Kidney (tissue), 14 donors: ENCODE data around the gene PDE4D. TPM values are rescaled to one million over a fixed set of nuclear protein-coding genes. Genes with fewer than 3 reads are reported as not detected.

ENCODE experiments used
- DNase-seq, 5 donors: peaks; one replicate each; pipeline ENCODE4 v3.0.0-alpha.2; 2013 to 2020
- FAIRE-seq: peaks from 2 replicates; lab custom pipeline; 2012; peaks lifted over from hg19 to GRCh38; lab: Jason Lieb, UNC
- H3K27ac ChIP-seq, 2 donors: one replicate each; pipeline ENCODE4 v1.7.0; 2013; ENCODE audit warnings: low read depth in 2 of 2, low read length in 2 of 2, inconsistent platforms in 1 of 2
- H3K27me3 ChIP-seq: one replicate; pipeline ENCODE4 v1.7.1; 2013; ENCODE audit warnings: low read length, inconsistent platforms; ENCODE audit not compliant: control insufficient read depth, insufficient read depth
- H3K36me3 ChIP-seq, 3 donors: one replicate each; pipeline versions ENCODE4 v1.7.0 to v1.7.1; 2013; ENCODE audit warnings: low read length in 3 of 3, control low read depth in 1 of 3, inconsistent platforms in 1 of 3; ENCODE audit not compliant: insufficient read depth in 3 of 3, control insufficient read depth in 2 of 3
- H3K4me1 ChIP-seq, 3 donors: one replicate each; pipeline versions ENCODE4 v1.7.0 to v1.7.1; 2013; ENCODE audit warnings: low read length in 3 of 3, inconsistent platforms in 1 of 3, low read depth in 1 of 3; ENCODE audit not compliant: control insufficient read depth in 2 of 3, insufficient read depth in 2 of 3
- H3K4me3 ChIP-seq, 3 donors: one replicate each; pipeline versions ENCODE4 v1.7.0 to v1.8.1; 2013; ENCODE audit warnings: low read length in 3 of 3, control low read depth in 1 of 3, inconsistent platforms in 1 of 3
- H3K9ac ChIP-seq, 3 donors: one replicate each; pipeline versions ENCODE4 v1.7.0 to v1.7.1; 2013; ENCODE audit warnings: low read length in 3 of 3, control low read depth in 1 of 3, inconsistent platforms in 1 of 3
- H3K9me3 ChIP-seq, 3 donors: one replicate each; pipeline versions ENCODE4 v1.7.0 to v1.7.1; 2013; ENCODE audit warnings: low read length in 3 of 3, control low read depth in 1 of 3, inconsistent platforms in 1 of 3; ENCODE audit not compliant: control insufficient read depth in 2 of 3, insufficient read depth in 1 of 3
- intact Hi-C: fragments of 100-400 bp; cut with DNase I; formaldehyde crosslinking; loops from one replicate; pipeline ENCODE4 v1.11.1; 2022
- polyA plus RNA-seq: library from polyadenylated mRNA; stranded (reverse); fragments of 350-450 nt; fragmentation: Illumina TruSeq; extraction: RNeasy Lipid Tissue Mini Kit (QIAGEN cat#74804); gene quantifications from one replicate; pipeline ENCODE4 v1.2.3, GENCODE V29; 2014; ENCODE audit warnings: low read depth, low replicate concordance; ENCODE audit not compliant: insufficient read depth
- total RNA-seq: library from RNA; stranded (reverse); fragmentation: NEBNext Ultra II Directional; extraction: Animal tissue kit (Norgen Biotek cat#: 25700); gene quantifications from one replicate; pipeline ENCODE4 v1.2.1, GENCODE V29; 2021
- TF ChIP-seq, protein P1 (sequence below): IDR thresholded peaks from 3 replicates; pipeline ENCODE4 v1.5.1; 2012; ENCODE audit warnings: mild to moderate bottlenecking, moderate library complexity, borderline replicate concordance; ENCODE audit not compliant: insufficient read depth; ENCODE audit errors: extremely low read depth
- donor health status: control.
- donor health status: control.
- donor health status: control.
- donor health status: control.
- donor health status: control.
- donor health status: DM: yes; HTN: yes; CAD: no.
- donor health status: Normal renal cell carcinoma (clear cell type).

PDE4D gene
- total and polyA plus RNA-seq, 2 donors from 2014 or later: 9.2 to 78.9 TPM

DNA sequence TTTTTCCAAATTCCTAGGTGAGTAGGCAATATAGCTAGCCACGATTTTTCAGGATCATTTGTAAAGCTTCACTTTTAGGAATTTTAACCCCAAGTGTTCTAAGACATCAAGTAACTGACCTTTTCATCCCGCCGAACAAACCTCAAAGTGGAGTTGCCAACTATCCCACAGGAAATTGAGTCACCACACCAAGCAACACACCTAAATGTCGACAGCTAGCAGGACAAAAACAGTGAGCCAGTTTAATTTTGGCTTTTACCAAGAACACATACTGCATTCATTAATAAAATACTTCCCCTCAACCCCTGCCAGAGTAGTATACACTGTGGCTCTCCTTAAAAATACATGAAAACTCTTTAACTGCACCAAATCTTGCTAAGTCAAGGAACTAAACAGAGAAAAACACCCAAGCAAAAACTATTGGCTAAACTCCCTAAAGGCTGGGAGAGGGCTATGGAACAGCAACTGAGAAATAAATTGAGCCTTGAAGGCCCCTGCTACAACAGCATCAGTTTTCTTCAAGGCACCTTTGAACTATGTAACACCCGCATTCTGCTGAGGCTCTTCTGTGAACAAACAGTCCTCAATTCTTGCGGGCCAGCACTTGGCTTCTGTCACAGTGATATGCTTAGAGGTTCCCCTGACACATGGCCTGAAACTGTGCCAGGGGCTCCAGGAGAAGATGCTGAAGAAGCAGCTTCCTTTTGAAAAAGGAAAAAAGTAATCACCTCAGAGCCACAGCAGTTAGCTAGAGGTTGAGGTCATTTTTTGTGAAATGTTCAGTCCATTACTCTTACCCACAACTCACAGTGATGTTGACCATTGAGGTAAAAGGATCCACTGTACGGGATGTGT lies 851.1 kb downstream of the PDE4D start:
- H3K27ac ChIP-seq: no peak overlapping the region
- no peak overlapping the region for H3K9ac ChIP-seq
- TF ChIP-seq, protein P1, sequence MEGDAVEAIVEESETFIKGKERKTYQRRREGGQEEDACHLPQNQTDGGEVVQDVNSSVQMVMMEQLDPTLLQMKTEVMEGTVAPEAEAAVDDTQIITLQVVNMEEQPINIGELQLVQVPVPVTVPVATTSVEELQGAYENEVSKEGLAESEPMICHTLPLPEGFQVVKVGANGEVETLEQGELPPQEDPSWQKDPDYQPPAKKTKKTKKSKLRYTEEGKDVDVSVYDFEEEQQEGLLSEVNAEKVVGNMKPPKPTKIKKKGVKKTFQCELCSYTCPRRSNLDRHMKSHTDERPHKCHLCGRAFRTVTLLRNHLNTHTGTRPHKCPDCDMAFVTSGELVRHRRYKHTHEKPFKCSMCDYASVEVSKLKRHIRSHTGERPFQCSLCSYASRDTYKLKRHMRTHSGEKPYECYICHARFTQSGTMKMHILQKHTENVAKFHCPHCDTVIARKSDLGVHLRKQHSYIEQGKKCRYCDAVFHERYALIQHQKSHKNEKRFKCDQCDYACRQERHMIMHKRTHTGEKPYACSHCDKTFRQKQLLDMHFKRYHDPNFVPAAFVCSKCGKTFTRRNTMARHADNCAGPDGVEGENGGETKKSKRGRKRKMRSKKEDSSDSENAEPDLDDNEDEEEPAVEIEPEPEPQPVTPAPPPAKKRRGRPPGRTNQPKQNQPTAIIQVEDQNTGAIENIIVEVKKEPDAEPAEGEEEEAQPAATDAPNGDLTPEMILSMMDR: no peak
- no peak for DNase-seq
- H3K27me3 ChIP-seq: no peaks in the 10 kb centered on the region
- H3K36me3 ChIP-seq: no peaks in the 10 kb centered on the region
- H3K9me3 ChIP-seq: no peaks in the 10 kb centered on the region
- intact Hi-C loops: no loop called here
- no peak for FAIRE-seq
- no peak overlapping the region for H3K4me3 ChIP-seq
- no peaks in the 10 kb centered on the region for H3K4me1 ChIP-seq

DNA sequence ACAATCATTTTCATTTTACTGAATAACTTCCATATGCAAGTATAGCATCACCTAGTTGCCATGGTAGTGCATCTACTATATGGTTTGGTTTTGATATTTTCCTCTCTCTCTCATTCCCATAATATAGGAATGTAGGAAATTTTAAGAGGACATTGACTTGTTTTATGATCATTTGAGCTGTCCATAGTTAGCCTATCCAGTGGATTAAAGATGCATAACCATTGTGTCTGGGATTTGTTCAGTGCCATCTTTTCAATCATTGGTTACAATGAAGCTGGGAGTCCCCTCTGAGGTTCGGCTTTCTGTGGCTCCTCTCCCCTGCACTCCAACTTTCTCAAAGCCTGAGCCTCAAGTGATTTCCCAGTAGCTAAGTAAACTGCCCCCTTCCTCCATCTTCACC lies 852.2 kb downstream of the PDE4D start:
- H3K4me1 ChIP-seq: no peaks in the 10 kb centered on the region
- H3K4me3 ChIP-seq: no peak overlapping the region
- H3K36me3 ChIP-seq: no peaks in the 10 kb centered on the region
- DNase-seq (no peak), FAIRE-seq (no peak)
- TF ChIP-seq, protein P1: no peak
- H3K27ac ChIP-seq: no peak overlapping the region
- intact Hi-C loops: no loop called here
- no peaks in the 10 kb centered on the region for H3K27me3 ChIP-seq
- H3K9me3 ChIP-seq: no peaks in the 10 kb centered on the region
- no peak overlapping the region for H3K9ac ChIP-seq

DNA sequence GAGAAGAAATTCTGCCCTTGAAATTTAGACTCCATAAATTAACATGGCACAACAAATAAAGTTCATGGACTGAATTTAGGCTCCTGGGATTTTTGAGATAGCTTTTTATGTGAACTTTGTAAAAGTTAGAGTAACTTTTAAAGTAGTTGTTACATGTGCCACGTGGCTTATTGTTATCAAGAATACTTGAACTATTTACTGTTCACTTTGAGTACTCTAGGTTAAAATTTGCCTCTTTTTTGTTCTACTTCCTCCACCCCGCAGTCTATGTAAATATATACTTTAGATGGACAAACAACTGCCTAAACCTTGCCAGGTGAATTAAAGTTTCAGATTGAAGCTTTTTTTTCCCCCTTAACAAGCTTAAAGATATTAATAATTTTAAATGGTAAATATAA lies 852.7 kb downstream of the PDE4D start:
- FAIRE-seq (no peak), DNase-seq (no peak)
- no peak overlapping the region for H3K27ac ChIP-seq
- TF ChIP-seq, protein P1: no peak
- no peaks in the 10 kb centered on the region for H3K4me1 ChIP-seq
- intact Hi-C loops: no loop called here
- H3K27me3 ChIP-seq: no peaks in the 10 kb centered on the region
- no peaks in the 10 kb centered on the region for H3K9me3 ChIP-seq
- H3K9ac ChIP-seq: no peak overlapping the region
- no peaks in the 10 kb centered on the region for H3K36me3 ChIP-seq
- H3K4me3 ChIP-seq: no peak overlapping the region
